ENCODE measurements around the gene CACNA2D2.

The CACNA2D2 gene

DNA sequence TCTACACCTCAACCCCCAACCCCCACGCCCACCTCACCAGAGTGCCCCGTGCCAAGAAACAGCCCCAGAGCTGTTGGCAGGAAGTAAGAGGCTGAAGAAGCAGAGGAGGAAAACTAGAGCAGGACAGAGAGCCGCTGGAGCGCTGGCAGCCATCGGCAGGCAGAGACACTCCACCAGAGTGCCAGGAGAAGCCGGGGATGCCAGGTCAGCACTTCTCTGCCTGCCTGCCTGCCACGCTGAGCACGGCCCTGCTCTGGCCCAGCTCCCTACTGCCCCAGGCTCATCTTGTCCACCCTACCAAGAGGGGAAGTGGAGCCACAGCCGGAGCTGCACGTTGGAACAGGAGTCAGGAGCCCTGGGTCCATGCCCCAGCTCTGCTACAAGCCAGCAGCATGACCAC lies 29.7 kb downstream of the CACNA2D2 start:
- no peak for TF ChIP-seq Cebpa-rat (IDR thresholded peaks at IDR 0.05)
- H3K27ac ChIP-seq = no peak overlapping the region
- peaks cover 12% of the 10 kb centered on the region for H3K4me1 ChIP-seq
- no peaks in the 10 kb centered on the region for H4K20me1 ChIP-seq
- no peak overlapping the region for H3K4me3 ChIP-seq
- peak overlapping the region; percentile 39; the same call in 1 of the 2 replicates for H3K4me2 ChIP-seq
- no peaks in the 10 kb centered on the region for H3K27me3 ChIP-seq
- H3K36me3 ChIP-seq = no peaks in the 10 kb centered on the region
- no peaks in the 10 kb centered on the region for H3K9me3 ChIP-seq
- H3K9ac ChIP-seq = no peak overlapping the region

DNA sequence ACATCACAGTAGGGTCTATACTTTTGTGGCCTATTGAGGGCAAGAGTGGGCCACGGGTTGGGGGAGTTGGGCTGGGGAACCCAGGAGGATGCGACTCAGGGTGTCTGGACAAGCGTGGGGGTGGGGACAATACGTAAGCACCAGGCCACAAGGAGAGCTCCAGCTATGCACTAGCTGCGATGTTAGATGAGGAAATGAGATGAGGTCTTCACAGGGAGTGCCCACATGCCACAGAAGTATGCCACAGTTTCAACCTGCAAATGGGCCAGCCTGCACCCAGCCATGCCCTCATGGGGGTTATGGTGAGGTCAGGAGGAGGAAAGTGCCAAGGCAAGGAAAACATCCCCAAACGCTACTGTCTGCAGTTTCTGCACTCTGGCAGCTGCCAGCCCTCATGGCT lies 30.5 kb downstream of the CACNA2D2 start:
- TF ChIP-seq Cebpa-rat (IDR thresholded peaks at IDR 0.05) = no peak
- H3K9me3 ChIP-seq = no peaks in the 10 kb centered on the region

GRCh38 chr3:50470658-50471057 lies 32.8 kb downstream of the CACNA2D2 start:
- no peak overlapping the region for H3K9ac ChIP-seq
- no peak overlapping the region for H3K4me2 ChIP-seq
- no peak overlapping the region for H3K4me3 ChIP-seq
- H3K27ac ChIP-seq = no peak overlapping the region
- no peaks in the 10 kb centered on the region for H4K20me1 ChIP-seq
- TF ChIP-seq Cebpa-rat (IDR thresholded peaks at IDR 0.05) = no peak
- H3K27me3 ChIP-seq = no peaks in the 10 kb centered on the region
- H3K9me3 ChIP-seq = no peaks in the 10 kb centered on the region
- no peaks in the 10 kb centered on the region for H3K36me3 ChIP-seq
- peaks cover 12% of the 10 kb centered on the region for H3K4me1 ChIP-seq

More for the DNA sequence above, 30.5 kb downstream of the CACNA2D2 start:
- Histone ChIP-seq H3K9ac (no peak overlapping the region), H3K36me3 (no peaks in the 10 kb centered on the region), H3K4me3 (no peak overlapping the region), H3K4me1 (peaks cover 12% of the 10 kb centered on the region), H3K27me3 (no peaks in the 10 kb centered on the region), H3K27ac (no peak overlapping the region), H4K20me1 (no peaks in the 10 kb centered on the region), H3K4me2 (peak overlapping the region; percentile 39)

DNA sequence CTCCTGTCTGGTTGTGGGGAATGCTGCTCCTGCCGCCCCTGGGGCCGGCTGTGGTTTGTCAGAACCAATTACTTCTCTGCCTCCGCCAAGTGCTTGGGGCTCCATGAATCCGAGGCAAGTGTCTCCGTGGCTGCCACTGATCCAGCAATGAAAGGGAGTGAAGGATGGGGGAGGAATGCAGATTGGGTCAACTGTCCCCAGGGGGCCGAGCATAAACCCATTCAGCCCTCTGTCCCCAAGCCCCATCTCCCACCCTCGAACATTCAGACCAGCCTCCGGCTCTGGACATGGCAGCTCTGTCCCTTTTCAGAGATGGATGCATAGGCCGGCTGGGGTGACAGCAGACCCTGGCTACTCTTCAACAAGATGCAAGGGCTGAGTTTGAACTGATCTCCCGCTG lies 35.5 kb downstream of the CACNA2D2 start:
- H3K27ac ChIP-seq = no peak overlapping the region
- H3K36me3 ChIP-seq = no peaks in the 10 kb centered on the region
- no peaks in the 10 kb centered on the region for H3K9me3 ChIP-seq
- TF ChIP-seq Cebpa-rat (IDR thresholded peaks at IDR 0.05) = no peak
- H3K9ac ChIP-seq = no peak overlapping the region
- H3K27me3 ChIP-seq = no peaks in the 10 kb centered on the region
- no peak overlapping the region for H3K4me2 ChIP-seq
- H3K4me3 ChIP-seq = no peak overlapping the region
- peaks cover 19% of the 10 kb centered on the region for H3K4me1 ChIP-seq
- H4K20me1 ChIP-seq = peaks cover 13% of the 10 kb centered on the region; the same call in 1 of the 2 replicates

- Histone ChIP-seq H3K9ac (no peak overlapping the region), H4K20me1 (peaks cover 13% of the 10 kb centered on the region; the same call in 1 of the 2 replicates), H3K4me1 (peaks cover 17% of the 10 kb centered on the region), H3K4me3 (no peak overlapping the region), H3K36me3 (no peaks in the 10 kb centered on the region), H3K27me3 (no peaks in the 10 kb centered on the region), H3K9me3 (no peaks in the 10 kb centered on the region), H3K4me2 (no peak overlapping the region), H3K27ac (no peak overlapping the region)
- TF ChIP-seq Cebpa-rat (IDR thresholded peaks at IDR 0.05) = no peak
Measured at GRCh38 chr3:50466177-50466576, 37.3 kb downstream of the CACNA2D2 start.

DNA sequence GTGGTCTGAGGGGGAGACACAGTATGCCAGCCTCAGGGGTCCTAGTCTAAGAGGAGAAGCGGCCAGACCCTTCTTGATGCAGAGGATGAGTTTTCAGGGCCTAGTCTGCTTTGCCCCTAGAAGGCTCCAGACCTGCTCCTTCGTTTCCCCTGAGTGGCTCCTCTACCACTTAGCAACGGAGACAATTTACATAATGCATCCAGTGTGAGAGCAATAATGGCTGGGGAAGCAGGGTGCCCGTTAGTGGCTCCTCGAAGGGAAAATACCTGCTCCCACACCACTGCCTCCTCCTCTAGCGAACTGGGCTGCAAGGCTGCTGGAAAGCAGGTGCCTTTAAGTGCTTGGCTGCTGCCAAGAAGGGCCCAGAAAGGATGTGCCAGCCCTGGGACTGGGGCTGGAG lies 38.9 kb downstream of the CACNA2D2 start:
- no peak overlapping the region for H3K9ac ChIP-seq

DNA sequence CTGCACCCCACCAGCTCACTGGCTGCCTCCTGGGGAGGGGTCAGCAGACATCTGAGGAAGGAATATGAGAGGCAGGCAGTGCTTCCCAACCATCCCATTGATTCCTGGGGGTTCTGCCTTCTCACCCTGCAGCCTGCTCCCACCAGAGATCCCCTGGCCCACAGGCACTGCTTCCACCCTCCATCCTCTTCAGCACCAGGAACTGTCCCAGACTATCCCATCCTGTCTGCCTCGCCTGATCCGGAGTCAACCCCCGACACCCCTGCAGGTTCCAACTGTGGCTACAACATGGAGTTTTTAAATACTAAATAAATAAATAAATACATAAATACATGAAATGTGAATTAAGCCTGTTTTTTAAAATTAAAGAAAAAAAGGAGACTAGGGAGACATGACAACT lies 43.6 kb downstream of the CACNA2D2 start:
- Histone ChIP-seq H3K4me1 (peaks cover 19% of the 10 kb centered on the region), H3K27me3 (no peaks in the 10 kb centered on the region), H4K20me1 (peaks cover 13% of the 10 kb centered on the region; the same call in 1 of the 2 replicates), H3K9ac (no peak overlapping the region), H3K4me2 (no peak overlapping the region), H3K4me3 (no peak overlapping the region), H3K36me3 (no peaks in the 10 kb centered on the region), H3K9me3 (no peaks in the 10 kb centered on the region), H3K27ac (no peak overlapping the region)
- TF ChIP-seq Cebpa-rat (IDR thresholded peaks at IDR 0.05) = no peak

More for the DNA sequence above, 38.9 kb downstream of the CACNA2D2 start:
- Histone ChIP-seq H3K4me2 (peak overlapping the region; percentile 43), H4K20me1 (peaks cover 13% of the 10 kb centered on the region; the same call in 1 of the 2 replicates), H3K27me3 (no peaks in the 10 kb centered on the region), H3K27ac (no peak overlapping the region), H3K36me3 (no peaks in the 10 kb centered on the region), H3K4me3 (no peak overlapping the region), H3K9me3 (no peaks in the 10 kb centered on the region), H3K4me1 (peaks cover 17% of the 10 kb centered on the region)
- no peak for TF ChIP-seq Cebpa-rat (IDR thresholded peaks at IDR 0.05)

- H3K27ac ChIP-seq = no peak overlapping the region
- H4K20me1 ChIP-seq = no peaks in the 10 kb centered on the region
- 0 out of 2 replicates have a peak, but pooled peaks cover 3% of the 10 kb centered on the region for H3K4me1 ChIP-seq
- H3K27me3 ChIP-seq = no peaks in the 10 kb centered on the region
- H3K36me3 ChIP-seq = no peaks in the 10 kb centered on the region
- H3K4me2 ChIP-seq = no peak overlapping the region
- TF ChIP-seq Cebpa-rat (IDR thresholded peaks at IDR 0.05) = no peak
- no peaks in the 10 kb centered on the region for H3K9me3 ChIP-seq
- H3K4me3 ChIP-seq = no peak overlapping the region
- H3K9ac ChIP-seq = no peak overlapping the region
Measured at GRCh38 chr3:50457988-50458387, 45.4 kb downstream of the CACNA2D2 start.

DNA sequence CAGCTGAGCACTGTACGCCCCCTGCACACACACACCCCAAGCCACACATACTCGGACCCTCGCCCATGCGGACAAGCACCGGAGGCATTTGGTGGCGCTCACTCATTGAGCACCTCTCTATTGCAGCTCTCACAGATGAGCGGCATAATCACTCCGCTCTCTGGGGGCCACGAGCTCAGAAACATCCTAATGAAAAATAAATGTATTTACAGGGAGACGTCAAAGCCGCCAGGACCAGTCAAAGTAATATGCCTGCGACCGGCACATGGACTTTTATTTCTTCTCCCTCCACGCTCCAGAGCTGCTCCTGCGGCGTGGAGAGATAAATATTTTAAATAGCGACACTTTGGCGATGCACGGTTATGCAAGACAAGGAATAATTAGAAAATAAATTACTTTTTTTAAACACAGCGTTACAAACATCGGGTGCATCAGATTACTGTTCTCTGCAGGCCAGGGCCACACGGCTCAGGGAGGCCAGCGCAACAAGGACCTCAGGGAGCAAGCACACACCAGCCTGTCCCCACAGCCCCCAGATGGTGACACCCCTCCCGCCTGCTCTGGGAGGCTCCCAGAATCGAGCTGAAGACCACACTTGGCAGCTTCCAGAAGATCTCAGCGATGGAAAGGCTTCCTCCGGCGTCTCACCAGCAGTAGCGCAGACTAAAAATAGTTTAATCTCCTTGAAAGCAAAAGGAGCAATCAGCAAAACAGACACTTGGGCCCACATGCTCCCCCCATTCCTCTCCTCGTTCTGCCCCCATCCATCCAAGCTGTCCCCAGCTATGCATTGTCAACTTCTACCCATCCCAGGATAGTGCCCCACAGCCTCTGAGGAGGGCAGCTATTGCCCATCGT lies 48.0 kb downstream of the CACNA2D2 start:
- Histone ChIP-seq H3K9ac (no peak overlapping the region), H3K4me1 (peaks cover 9% of the 10 kb centered on the region), H3K4me3 (no peak overlapping the region), H4K20me1 (no peaks in the 10 kb centered on the region), H3K4me2 (no peak overlapping the region), H3K36me3 (no peaks in the 10 kb centered on the region), H3K9me3 (no peaks in the 10 kb centered on the region), H3K27me3 (no peaks in the 10 kb centered on the region), H3K27ac (no peak overlapping the region)
- no peak for TF ChIP-seq Cebpa-rat (IDR thresholded peaks at IDR 0.05)

GRCh38 chr3:50454481-50455070 lies 48.9 kb downstream of the CACNA2D2 start:
- Histone ChIP-seq H3K4me3 (no peak overlapping the region), H3K4me1 (peaks cover 17% of the 10 kb centered on the region), H3K9ac (no peak overlapping the region), H3K4me2 (no peak overlapping the region), H3K9me3 (no peaks in the 10 kb centered on the region), H3K27ac (no peak overlapping the region), H4K20me1 (no peaks in the 10 kb centered on the region), H3K27me3 (no peaks in the 10 kb centered on the region), H3K36me3 (no peaks in the 10 kb centered on the region)
- TF ChIP-seq Cebpa-rat (IDR thresholded peaks at IDR 0.05) = no peak

Data from BLaER1 (cell line).